GM19452 (cell line): ENCODE measurements around the gene PCDHA2.
"Not testable (repeated sequence)": the region's sequence is repeated elsewhere in the genome, so short reads cannot be mapped to it uniquely, and the experiment has no call there.

Source experiments
- ATAC-seq: cut with Tn5 transposase; IDR thresholded peaks from one replicate; pipeline ENCODE4 v1.9.1; 2021; ENCODE audit not compliant: unreplicated experiment

Gene PCDHA2

DNA sequence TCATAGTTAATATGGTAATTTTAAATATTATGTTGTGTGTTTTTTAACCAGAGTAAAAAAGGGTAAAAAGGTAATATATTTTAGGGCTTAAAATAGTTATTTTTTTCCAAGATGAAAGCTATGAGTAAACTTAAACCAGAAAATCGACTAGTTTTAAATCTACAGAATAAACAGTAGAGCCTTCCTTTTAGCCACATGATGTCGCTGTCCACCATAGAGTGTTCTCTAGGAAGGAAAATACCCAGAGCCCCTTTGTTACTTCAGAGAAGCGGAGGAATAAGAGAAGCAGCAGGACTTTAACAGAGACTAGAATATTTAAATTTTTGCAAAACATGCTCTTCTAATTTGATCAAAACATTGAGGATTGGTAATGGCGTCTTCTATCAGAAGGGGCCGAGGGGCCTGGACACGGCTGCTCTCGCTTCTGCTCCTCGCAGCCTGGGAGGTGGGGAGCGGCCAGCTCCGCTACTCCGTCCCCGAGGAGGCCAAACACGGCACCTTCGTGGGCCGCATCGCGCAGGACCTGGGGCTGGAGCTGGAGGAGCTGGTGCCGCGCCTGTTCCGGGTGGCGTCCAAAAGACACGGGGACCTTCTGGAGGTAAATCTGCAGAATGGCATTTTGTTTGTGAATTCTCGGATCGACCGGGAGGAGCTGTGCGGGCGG lies at the start of gene PCDHA2:
TSS of gene PCDHA2 (plus strand) at position 258 of the 664 bp plus-strand sequence.
- no peak for ATAC-seq

DNA sequence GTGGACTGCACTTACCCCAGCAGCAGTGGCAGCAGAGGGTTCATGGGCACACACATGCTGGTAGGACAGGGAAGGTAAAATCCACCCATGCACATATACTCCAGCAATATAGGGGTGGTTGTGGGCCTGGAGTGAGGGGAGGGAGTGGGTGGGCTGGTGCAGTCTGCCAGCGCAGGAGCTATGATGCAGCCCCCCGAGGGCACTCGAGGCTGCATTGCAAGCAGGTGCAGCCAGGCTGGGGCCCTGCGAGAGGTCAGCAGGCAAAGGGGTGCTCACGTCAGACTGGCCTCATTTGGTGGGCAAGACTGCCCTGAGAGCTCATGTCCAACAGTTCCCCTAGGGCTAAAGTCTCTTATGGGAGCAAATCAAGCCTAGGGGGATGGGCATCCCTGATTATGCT lies 41.1 kb upstream of the PCDHA2 start:
- ATAC-seq, result no peak

GRCh38 chr5:140764177-140764973 lies 30.3 kb upstream of the PCDHA2 start:
- no peak for ATAC-seq

GRCh38 chr5:140767444-140767843 lies 27.2 kb upstream of the PCDHA2 start:
- no peak for ATAC-seq

- ATAC-seq, result no peak
Observed at GRCh38 chr5:140780512-140780911, 14.1 kb upstream of the PCDHA2 start.

DNA sequence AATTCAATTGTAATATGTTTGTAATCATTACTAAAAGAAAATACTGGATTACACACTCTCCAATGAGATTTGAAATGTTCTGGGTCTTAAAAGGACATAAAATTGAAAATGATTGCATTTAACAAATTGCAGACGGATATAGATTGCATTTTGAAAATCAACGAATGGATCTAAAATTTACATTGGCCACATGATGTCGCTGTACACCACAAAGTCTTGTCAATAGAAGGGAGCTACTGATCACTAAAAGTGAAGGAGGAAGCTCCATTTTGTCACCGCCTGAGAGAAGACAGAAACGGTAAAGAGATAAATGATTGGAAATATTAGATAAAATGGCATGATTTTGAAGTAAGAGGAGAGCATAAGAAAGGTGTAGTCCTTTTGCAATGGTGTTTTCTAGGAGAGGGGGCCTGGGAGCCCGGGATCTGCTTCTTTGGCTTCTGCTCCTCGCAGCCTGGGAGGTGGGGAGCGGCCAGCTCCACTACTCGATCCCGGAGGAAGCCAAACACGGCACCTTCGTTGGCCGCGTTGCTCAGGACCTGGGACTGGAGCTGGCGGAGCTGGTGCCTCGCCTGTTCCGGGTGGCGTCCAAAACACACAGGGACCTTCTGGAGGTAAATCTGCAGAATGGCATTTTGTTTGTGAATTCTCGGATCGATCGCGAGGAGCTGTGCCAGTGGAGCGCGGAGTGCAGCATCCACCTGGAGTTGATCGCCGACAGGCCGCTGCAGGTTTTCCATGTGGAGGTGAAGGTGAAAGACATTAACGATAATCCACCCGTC lies 8.6 kb upstream of the PCDHA2 start, which contains the start of gene PCDHA1:
TSS of gene PCDHA1 (plus strand) at position 236 of the 782 bp plus-strand sequence.
- ATAC-seq, result no peak

DNA sequence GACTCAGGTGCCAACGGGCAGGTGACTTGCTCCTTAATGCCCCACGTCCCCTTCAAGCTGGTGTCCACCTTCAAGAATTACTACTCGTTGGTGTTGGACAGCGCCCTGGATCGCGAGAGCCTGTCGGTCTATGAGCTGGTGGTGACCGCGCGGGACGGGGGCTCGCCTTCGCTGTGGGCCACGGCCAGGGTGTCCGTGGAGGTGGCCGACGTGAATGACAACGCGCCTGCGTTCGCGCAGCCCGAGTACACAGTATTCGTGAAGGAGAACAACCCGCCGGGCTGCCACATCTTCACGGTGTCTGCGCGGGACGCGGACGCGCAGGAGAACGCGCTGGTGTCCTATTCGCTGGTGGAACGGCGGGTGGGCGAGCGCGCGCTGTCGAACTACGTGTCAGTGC lies 7.2 kb upstream of the PCDHA2 start:
- not testable (repeated sequence) for ATAC-seq

- ATAC-seq, result not testable (repeated sequence)
Observed at GRCh38 chr5:140787849-140788504, 6.7 kb upstream of the PCDHA2 start.

DNA sequence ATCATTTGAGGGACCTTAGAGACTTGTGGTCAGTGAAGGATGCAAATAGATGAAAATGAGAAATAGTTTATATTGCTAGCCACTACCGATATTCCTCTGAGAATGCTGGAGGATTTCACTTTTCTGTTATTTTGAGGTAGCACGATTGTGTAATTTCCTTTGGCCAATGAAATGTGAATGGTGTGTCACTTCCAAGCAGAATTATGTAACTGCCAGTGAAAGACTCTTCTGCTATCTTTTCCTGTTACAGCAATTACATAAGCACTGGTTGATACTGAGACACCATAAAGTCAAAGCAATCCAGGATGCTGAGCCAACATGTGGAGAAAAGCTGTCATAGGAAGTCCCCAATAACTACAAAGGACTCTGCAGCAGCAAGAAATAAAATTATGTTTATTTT lies 3.6 kb upstream of the PCDHA2 start:
- ATAC-seq, result no peak

- no peak for ATAC-seq
Observed at GRCh38 chr5:140795259-140795641, 598 bp downstream of the PCDHA2 start.

DNA sequence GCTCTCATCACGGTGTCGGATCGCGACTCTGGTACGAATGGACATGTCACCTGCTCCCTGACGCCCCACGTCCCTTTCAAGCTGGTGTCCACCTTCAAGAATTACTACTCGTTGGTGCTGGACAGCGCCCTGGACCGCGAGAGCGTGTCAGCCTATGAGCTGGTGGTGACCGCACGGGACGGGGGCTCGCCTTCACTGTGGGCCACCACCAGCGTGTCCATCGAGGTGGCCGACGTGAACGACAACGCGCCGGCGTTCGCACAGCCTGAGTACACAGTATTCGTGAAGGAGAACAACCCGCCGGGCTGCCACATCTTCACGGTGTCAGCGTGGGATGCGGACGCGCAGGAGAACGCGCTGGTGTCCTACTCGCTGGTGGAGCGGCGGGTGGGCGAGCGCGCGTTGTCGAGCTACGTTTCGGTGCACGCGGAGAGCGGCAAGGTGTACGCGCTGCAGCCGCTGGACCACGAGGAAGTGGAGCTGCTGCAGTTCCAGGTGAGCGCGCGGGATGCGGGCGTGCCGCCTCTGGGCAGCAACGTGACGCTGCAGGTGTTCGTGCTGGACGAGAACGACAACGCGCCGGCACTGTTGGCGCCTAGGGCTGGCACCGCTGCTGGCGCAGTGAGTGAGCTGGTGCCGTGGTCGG lies 1.5 kb downstream of the PCDHA2 start:
- not testable (repeated sequence) for ATAC-seq

DNA sequence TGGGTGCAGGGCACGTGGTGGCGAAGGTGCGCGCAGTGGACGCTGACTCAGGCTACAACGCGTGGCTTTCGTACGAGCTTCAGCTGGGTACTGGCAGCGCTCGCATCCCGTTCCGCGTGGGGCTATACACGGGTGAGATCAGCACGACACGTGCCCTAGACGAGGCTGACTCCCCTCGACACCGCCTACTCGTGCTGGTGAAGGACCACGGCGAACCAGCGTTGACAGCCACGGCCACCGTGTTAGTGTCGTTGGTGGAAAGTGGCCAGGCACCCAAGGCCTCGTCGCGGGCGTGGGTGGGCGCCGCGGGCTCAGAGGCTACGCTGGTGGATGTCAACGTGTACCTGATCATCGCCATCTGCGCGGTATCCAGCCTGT lies 2.1 kb downstream of the PCDHA2 start:
- no peak for ATAC-seq

DNA sequence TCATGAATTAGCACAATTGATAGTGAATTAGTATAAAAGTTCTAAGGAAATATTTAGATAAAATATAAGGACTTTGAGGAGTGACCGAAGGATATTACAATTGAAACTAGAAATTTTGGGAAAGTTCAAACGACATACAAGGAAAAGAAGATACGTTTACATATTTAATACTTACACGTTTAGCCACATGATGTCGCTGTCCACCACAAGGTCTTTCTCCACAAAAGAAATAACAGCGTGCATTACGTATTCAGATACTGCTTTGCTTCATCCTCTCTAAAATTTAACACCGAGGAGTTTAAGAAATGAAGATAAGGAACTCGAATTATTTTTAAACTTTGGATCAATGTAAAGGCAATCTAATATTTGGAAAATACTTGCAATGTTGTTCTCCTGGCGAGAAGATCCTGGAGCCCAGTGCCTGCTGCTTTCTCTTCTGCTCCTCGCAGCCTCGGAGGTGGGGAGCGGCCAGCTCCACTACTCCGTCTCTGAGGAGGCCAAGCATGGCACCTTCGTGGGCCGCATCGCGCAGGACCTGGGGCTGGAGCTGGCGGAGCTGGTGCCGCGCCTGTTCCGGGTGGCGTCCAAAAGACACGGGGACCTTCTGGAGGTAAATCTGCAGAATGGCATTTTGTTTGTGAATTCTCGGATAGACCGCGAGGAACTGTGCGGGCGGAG lies 6.3 kb downstream of the PCDHA2 start, which contains the start of gene PCDHA3:
TSS of gene PCDHA3 (plus strand) at position 242 of the 678 bp plus-strand sequence.
- no peak for ATAC-seq

- ATAC-seq, result no peak
Observed at GRCh38 chr5:140801494-140801841, 6.8 kb downstream of the PCDHA2 start.

DNA sequence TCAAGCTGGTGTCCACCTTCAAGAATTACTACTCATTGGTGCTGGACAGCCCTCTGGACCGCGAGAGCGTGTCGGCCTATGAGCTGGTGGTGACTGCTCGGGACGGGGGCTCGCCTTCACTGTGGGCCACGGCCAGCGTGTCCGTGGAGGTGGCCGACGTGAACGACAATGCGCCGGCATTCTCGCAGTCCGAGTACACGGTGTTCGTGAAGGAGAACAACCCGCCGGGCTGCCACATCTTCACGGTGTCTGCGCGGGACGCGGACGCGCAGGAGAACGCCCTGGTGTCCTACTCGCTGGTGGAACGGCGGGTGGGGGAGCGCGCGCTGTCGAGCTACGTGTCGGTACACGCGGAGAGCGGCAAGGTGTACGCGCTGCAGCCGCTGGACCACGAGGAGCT lies 7.7 kb downstream of the PCDHA2 start:
- ATAC-seq, result not testable (repeated sequence)

DNA sequence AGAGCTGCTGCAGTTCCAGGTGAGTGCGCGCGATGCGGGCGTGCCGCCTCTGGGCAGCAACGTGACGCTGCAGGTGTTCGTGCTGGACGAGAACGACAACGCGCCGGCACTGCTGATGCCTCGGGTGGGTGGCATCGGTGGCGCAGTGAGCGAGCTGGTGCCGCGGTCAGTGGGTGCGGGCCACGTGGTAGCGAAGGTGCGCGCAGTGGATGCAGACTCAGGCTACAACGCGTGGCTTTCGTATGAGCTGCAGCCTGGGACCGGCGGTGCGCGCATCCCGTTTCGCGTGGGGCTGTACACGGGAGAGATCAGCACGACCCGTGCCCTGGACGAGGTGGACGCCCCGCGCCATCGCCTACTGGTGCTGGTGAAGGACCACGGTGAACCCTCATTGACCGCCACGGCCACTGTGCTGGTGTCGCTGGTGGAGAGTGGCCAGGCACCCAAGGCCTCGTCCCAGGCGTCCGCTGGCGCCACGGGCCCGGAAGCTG lies 8.2 kb downstream of the PCDHA2 start:
- no peak for ATAC-seq

- no peak for ATAC-seq
Observed at GRCh38 chr5:140806834-140807775, 12.5 kb downstream of the PCDHA2 start, which contains the start of gene PCDHA4. Gene PCDHA4 (plus strand): TSS chr5:140807068.

GRCh38 chr5:140808241-140808888 lies 13.7 kb downstream of the PCDHA2 start:
- not testable (repeated sequence) for ATAC-seq
